GM18499 (cell line): ENCODE measurements around the gene AAK1.
"Not testable (repeated sequence)": the region's sequence is repeated elsewhere in the genome, so short reads cannot be mapped to it uniquely, and the experiment has no call there.

Experiments used
- ATAC-seq: cut with Tn5 transposase; IDR thresholded peaks from one replicate; pipeline ENCODE4 v1.9.1; 2021; ENCODE audit warnings: moderate number of reproducible peaks; ENCODE audit not compliant: insufficient read depth, unreplicated experiment

Gene AAK1

GRCh38 chr2:69579536-69579935, 64.0 kb downstream of the AAK1 start:
- no peak for ATAC-seq

- no peak for ATAC-seq
Measured at GRCh38 chr2:69578198-69578540, 65.4 kb downstream of the AAK1 start.

DNA sequence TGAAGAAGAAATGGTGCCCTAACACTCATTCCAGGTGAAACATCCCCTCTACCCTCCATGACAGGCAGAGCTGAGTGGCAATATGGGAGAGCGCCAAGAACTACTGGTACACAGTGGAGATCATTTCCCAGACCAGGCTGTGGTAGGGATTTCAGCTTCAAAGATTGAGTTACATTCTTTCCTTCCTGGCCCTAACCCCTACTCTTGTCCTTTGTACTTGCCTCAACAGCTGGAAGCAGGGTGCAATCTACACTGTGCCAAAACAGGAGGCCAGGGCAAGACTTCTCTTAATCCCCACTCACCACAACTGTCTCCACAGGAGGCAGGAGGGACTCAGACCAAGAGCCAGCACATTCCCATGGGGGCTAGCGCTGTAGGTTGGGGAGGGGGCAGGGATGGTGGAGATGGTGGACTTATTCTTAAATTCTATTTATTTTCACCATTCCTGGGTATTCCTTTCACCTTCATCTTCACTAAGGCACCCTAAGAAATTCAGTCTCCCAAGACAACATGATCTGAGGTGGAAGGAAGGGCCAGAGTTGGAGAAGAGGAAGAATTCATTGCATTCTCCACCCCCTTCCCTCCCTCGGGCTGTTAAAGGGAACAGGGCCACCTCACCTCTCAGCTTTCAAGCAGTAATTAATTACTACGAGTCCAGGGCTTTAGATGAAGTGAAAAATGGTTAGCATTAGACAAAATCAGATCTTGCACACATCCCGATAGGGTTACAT, 65.9 kb downstream of the AAK1 start:
- no peak for ATAC-seq

DNA sequence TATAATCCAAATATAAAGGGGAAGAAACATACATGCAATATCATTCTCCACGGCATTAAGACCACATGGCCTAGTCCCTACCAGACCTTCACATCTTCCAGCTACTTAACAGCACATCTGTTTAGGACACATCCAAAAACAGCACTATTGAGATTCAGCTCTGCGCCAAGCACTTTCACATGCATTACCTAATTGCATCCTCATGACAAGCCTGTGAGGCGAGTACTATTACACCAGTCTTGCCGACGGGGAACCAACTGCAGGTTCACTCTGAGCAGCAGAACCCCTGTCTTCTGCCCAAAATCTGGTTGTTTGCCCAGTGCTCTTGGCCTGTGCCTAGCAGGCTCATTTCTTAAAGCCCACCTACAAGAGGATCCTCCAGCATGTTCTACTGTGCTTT, 66.7 kb downstream of the AAK1 start:
- no peak for ATAC-seq

- no peak for ATAC-seq
Measured at GRCh38 chr2:69575926-69576325, 67.6 kb downstream of the AAK1 start.

GRCh38 chr2:69575371-69575770, 68.2 kb downstream of the AAK1 start:
- not testable (repeated sequence) for ATAC-seq

DNA sequence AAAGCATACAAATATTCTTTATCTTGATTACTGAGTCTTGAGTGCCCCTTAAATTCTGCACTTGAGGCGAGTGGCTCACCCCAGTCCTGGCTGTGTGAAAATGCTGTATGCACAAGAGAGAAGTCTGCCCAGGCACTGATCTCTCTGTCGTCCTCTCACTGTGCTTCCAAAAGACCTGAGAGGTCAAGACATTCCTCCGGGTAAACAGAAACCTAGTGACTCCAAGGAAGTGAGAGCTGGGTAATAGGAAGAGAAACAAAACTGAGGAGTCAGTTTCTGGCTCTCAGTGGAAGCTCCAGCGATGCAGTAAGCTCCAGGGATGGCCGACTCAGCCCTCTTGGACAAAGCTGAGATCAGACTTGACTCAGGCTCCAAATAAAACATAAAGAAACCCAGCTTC, 70.9 kb downstream of the AAK1 start:
- no peak for ATAC-seq

GRCh38 chr2:69571189-69571588, 72.3 kb downstream of the AAK1 start:
- no peak for ATAC-seq

- ATAC-seq: no peak
Measured at GRCh38 chr2:69570474-69570873, 73.1 kb downstream of the AAK1 start.

DNA sequence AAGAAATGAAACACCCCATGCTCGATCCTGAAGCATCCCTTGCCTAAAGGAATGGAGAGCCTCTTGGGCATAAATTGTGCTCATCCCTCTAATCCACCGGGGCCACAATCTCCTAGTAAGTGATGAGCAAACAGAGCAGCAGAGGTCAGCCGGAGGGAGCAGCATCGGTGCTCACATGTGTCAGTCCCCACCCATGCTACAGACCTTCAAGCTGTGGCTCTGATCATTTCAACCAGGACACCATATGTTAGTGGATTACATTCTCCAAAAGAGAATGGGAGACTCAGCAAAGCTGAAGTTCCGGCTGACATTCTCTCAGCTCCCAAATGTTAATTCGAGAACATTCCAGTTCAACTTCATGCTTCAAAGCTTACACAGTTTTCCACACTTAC, 75.6 kb downstream of the AAK1 start:
- ATAC-seq: no peak

DNA sequence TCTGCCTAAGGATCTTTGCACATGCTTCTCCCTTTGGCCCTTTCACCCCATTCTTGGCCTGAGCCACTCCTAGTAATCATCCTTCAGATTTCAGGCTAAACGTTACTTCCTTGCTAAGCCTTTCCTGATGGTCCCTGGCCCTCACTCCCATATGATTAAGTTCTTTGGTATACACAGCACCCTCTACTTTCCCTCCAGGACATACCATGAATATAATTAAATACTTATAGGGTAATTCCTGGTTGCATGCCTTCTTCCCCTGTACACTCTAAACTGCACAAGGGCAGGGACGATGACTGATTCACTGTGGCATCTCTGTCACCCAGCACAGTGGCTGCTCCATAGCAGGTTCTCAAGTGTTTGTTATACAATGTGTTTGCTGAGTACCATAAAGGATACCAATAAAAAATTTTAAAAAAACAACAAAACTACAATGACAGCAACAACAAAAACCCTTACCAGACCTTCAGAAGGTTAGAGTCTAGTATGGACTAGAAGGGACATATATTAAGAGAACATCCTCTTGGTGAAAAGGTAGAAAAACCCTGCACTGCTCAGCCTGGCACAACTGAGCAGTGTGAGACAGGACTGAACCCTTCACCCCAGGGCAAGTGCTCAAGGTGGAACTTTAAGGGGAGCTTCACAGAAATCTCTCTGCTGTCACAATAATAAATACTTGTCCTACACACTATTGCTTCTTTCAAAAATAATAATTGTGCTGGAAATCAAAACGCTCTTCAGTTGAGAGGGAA, 76.2 kb downstream of the AAK1 start:
- no peak for ATAC-seq

- ATAC-seq: no peak
Measured at GRCh38 chr2:69566669-69567068, 76.9 kb downstream of the AAK1 start.

DNA sequence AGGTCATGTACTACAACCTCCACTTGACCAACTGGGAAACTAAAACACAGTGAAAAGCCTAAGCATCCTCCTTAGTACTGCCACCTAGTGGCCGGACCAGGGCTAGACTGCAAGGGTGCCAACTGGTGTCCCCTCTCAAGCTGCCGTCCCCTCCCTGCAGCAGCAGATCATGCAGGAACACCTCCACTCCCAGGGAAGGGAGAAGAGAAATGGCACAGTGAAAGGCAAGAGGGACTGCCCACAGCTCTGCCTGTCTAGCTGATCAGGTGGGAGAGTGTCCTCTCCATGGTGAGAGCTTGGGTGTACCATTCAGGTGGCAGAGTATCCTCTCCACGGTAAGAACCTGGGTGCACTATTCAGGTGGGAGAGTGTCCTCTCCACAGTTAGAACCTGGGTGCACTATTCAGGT, 78.1 kb downstream of the AAK1 start:
- ATAC-seq: no peak

DNA sequence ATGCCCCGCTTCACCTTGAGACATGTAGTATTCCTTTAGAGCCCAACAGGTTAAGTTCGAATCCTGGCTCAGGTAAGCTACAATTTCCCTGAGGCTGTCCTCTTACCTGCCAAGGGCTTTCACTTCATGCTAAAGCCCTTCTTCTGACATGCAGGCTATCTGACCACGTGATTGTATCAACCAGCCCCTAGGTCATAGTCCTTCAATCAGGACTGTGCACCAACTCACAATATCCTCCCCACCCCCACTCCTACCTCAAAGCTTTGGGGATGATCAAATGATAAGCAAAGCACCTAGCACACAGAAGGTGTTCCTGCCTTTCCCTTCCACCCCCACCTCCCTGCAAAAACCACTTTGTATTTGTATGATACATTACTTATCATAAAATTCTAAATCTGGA, 78.9 kb downstream of the AAK1 start:
- no peak for ATAC-seq

GRCh38 chr2:69563021-69563420, 80.5 kb downstream of the AAK1 start:
- no peak for ATAC-seq

DNA sequence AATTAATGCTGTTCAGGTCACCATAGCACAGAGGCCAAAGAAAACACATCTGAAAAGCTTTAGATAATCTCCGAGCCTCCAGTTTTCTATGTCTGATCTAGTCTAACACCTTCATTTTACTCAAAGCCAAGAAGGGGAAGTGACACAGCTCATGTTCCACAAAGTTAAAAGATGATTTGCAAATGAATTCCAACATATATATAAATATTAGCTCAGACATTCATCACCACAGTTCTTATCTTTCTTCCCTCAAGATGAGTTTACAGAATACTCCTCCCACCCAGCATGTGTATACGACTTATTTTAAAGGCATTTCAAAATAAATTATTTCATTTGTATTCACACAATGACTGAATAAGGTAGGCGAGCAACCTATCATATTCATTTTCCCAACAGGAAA, 82.4 kb downstream of the AAK1 start:
- ATAC-seq: no peak

- no peak for ATAC-seq
Measured at GRCh38 chr2:69560147-69560482, 83.4 kb downstream of the AAK1 start.

DNA sequence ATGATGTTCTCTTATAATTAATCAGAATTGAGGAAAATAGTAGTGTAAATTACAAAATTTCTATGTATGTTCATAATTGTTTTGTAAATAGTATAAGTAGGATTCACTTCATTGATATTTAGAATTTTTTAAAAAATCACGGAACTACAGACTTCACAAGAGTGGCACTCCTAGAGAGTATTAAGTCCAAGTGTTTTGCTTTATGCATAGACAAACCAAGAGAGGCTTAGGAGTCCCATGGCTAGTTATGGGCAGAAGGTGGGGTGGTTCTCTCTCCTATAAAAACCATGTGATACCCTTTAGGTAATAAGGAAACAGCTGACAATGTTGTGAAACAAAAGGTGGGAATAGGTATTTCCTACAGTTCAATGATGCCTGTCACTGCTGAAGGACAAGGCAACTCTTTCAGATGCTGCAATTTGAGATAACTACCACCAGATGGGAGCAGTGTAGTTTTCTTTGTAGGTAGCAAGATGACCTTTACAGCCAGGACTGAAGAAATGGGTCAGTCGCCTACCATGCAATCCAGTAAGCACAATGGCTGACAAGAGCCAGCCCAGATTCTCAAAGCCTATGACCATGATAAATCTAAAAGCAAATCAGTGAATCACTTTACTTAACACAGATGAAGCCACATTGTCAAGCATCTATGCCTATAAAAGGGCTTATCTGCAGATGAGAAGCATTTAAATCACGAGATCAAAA, 83.9 kb downstream of the AAK1 start:
- ATAC-seq: no peak

DNA sequence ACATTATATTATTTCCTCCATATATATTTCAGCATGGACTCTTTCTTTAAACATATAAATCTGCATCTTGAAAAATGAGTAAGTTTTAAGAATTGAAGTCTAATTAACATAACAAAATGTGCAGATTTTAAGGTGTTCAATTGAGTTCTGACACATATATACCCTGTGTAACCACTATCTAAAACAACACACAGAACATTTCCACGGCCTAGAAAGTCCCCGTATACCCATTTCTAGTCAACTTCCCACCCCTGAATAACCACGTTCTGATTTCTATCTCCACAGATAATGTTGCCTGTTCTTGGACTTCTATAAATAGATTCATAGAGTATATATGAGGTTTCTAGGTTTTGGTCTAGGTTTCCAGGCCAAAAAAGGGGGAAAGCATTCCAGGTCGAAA, 87.5 kb downstream of the AAK1 start:
- no peak for ATAC-seq

- ATAC-seq: no peak
Measured at GRCh38 chr2:69554981-69555380, 88.6 kb downstream of the AAK1 start.

GRCh38 chr2:69554568-69554967, 89.0 kb downstream of the AAK1 start:
- ATAC-seq: no peak

DNA sequence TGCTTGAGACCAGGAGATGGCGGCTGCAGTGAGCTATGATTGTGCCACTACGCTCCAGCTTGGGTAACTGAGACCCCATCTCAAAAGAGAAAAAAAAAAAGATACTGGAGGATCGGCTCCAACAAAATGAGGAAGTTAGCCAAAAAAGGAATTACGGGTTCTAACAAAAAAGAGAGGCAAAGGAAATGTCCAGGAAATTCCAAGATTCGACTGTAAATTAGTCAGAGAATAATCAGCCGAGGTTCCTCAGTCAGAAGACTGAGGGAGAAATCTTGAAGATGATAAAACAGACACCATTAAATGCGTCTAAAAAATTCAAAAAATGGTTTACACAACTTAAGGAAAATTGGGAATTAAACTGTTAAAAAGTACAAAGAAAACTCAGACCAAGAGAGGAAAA, 89.5 kb downstream of the AAK1 start:
- ATAC-seq: no peak
